HUES6 (cell line): ENCODE results near the gene SEC31A.
A peak's percentile ranks its signal among the peaks of the same experiment; 100 is the strongest.

Source experiments
- H3K27ac ChIP-seq: 2 replicates; pipeline ENCODE4 v1.7.0; 2013; ENCODE audit warnings: low read depth, mild to moderate bottlenecking, low read length, inconsistent platforms
- H3K27me3 ChIP-seq: 2 replicates; pipeline ENCODE4 v1.6.1; 2013; ENCODE audit warnings: low read length; ENCODE audit not compliant: control insufficient read depth, insufficient read depth
- H3K36me3 ChIP-seq: 2 replicates; pipeline ENCODE4 v1.6.1; 2013; ENCODE audit warnings: low read length; ENCODE audit not compliant: control insufficient read depth, insufficient read depth
- H3K4me1 ChIP-seq: 2 replicates; pipeline ENCODE4 v1.6.1; 2013; ENCODE audit warnings: low read length; ENCODE audit not compliant: control insufficient read depth, insufficient read depth
- H3K4me3 ChIP-seq: 2 replicates; pipeline ENCODE4 v1.5.1; 2013; ENCODE audit warnings: low read depth, low read length
- H3K9ac ChIP-seq: one replicate; pipeline ENCODE4 v1.6.1; 2013; ENCODE audit warnings: mild to moderate bottlenecking, low read length
- H3K9me3 ChIP-seq: 2 replicates; pipeline ENCODE4 v1.6.1; 2013; ENCODE audit warnings: low read depth, low read length; ENCODE audit not compliant: control insufficient read depth, insufficient read depth

SEC31A gene

DNA sequence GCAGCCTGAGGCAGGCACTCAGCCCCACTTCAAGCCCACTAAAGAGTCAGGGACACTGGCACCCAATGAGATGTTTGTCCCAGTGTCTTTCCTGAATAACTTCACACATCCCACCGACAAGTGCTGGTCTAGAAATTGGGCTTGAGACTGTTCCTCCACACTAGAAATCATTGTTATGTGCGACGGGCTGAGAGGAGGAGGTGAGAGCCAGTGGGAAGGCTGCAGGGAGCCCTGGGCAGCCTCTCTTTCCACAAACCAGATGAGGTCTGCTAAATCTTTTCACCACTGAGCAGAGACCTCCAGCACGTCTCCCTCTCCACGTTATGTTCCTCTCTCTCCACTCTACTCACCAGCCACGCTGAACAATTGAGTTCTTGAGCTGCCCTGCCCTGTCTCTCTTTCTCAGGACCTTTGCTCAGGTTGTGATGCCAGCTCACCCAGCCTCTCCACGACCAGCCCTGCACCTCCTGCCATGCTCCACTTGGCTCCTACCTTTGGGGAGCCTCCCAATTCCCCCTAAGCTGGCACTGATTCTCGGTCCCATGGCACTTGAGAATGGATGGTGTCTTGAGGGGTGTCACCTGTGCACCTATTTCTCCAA is 100.8 kb downstream of the SEC31A start:
- peaks cover 15% of the 10 kb centered on the region for H3K4me1 ChIP-seq
- no peak overlapping the region for H3K9ac ChIP-seq
- H3K9me3 ChIP-seq, result no peaks in the 10 kb centered on the region
- no peaks in the 10 kb centered on the region for H3K36me3 ChIP-seq
- no peak overlapping the region for H3K27ac ChIP-seq
- peaks cover 99% of the 10 kb centered on the region for H3K27me3 ChIP-seq
- no peak overlapping the region for H3K4me3 ChIP-seq

DNA sequence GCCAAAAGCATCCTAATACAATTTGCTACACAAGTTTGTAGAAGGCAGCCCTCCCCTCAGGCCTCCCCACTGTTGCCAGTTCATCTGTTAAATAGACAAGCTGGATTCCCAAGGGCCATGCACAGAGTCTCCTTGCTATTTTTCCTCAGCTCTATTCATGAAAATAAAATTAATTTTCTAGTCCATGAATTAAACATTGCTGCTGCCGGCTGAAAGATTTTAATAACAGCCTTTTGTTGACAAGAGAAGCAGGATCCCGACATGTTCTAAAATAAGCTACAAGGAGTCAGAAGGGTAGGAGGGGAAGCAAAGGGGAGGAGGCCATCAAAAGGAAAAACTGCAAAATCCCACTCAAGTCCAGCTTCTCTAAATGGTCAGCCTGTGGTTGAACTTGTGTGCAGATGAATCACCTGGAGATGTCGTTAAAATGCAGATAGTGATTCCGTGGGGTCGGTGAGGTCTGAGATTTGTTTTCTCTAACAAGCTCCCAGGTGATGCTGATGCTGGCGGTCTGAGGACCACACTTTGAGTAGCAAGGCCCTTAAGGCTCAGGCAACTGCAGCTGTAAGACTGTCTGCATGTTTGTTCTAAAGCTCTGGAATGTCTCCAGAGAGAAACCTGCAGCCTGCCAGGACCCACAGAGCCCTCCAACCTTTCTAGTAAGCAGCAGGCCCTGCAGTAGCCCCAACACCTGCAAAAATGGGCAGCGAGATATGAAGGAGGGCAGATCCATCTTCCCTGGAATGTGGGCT is 101.8 kb downstream of the SEC31A start:
- Histone ChIP-seq H3K27ac (no peak overlapping the region), H3K9ac (no peak overlapping the region), H3K27me3 (peaks cover 100% of the 10 kb centered on the region), H3K9me3 (no peaks in the 10 kb centered on the region), H3K36me3 (no peaks in the 10 kb centered on the region), H3K4me1 (peaks cover 24% of the 10 kb centered on the region), H3K4me3 (no peak overlapping the region)

DNA sequence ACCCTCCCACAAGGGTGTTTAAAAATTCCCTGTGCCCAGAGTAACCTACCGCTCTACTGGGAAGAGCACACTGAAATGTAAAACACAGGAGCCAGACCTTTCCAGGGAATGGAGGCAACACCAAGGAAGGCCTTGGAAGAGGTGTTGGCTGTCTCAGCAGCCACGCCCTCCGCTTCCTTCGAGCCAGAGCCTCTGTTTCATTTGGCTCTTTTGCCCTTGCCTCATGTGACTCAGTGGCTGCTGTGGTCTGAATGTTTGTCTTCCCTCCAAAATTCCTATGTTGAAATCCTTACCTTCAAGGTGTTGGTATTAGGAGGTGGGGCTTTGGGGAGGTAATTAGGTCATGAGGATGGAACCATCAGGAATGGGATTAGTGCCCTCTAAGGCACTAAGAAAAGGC is 103.6 kb downstream of the SEC31A start:
- H3K9ac ChIP-seq, result no peak overlapping the region
- no peak overlapping the region for H3K27ac ChIP-seq
- H3K9me3 ChIP-seq, result no peaks in the 10 kb centered on the region
- no peaks in the 10 kb centered on the region for H3K36me3 ChIP-seq
- peaks cover 28% of the 10 kb centered on the region for H3K4me1 ChIP-seq
- no peak overlapping the region for H3K4me3 ChIP-seq
- H3K27me3 ChIP-seq, result peaks cover 98% of the 10 kb centered on the region

DNA sequence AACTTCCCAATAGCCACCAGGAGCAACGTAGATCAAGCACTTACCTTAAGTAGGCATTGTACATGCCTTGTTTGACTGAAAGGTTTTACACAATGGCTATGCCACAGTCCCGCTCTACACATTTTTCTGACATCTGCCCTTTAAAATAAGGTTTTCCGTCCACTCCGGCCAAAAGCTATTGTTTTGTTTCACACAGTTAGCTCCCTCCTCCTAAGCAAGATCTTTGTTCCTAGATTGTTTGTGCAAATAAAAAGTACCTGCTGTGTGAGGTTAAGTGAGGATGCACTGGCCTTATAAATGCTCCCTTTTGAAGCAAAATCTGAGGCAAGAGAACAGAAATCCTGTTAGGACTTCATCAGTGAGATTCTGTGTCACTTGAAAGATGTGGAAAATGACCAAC is 104.1 kb downstream of the SEC31A start:
- peaks cover 98% of the 10 kb centered on the region for H3K27me3 ChIP-seq
- no peak overlapping the region for H3K27ac ChIP-seq
- H3K9ac ChIP-seq, result no peak overlapping the region
- H3K36me3 ChIP-seq, result no peaks in the 10 kb centered on the region
- peaks cover 33% of the 10 kb centered on the region for H3K4me1 ChIP-seq
- no peaks in the 10 kb centered on the region for H3K9me3 ChIP-seq
- no peak overlapping the region for H3K4me3 ChIP-seq

DNA sequence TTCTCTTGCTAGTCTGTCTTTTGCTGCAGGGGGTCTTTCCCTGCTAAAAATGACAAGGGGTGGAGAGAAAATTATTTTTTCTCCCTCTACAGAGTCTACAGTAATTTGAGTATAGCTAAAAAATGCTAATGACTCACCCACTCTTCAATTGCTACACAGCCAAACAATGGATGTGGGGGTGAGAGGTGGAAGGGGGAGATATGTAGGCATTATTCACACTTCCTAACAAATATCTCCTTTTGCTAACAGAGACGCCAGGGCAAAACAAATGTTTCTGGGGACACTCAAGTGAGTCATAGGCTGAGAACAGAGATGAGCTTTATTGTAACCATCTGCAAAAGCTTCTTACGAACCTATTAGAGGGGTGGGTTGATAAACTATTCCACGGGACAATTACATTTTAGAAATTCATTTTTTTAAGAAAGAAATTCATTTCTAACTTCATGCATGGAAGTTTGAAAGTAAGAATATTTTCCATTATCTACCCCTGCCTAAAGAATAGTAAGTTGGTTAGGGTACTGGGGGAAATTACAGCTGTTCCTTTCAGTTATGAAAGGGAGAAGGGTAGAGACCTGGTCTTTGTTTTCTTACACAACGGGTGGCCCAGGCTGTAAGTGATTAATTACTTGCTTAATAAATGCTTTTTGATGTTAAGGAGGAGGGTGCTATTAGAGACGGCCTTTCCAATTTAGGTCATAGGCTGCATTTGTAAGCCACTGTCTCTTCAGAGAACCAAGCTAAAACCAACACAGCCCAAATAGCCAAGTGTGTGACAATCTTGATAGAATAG is 105.1 kb downstream of the SEC31A start:
- Histone ChIP-seq H3K4me3 (peak overlapping the region; percentile 38; the same call in 1 of the 2 replicates), H3K36me3 (no peaks in the 10 kb centered on the region), H3K9ac (peak overlapping the region; percentile 19), H3K27me3 (peaks cover 97% of the 10 kb centered on the region), H3K4me1 (peaks cover 39% of the 10 kb centered on the region), H3K9me3 (no peaks in the 10 kb centered on the region), H3K27ac (peak overlapping the region; percentile 28; the same call in 1 of the 2 replicates)

DNA sequence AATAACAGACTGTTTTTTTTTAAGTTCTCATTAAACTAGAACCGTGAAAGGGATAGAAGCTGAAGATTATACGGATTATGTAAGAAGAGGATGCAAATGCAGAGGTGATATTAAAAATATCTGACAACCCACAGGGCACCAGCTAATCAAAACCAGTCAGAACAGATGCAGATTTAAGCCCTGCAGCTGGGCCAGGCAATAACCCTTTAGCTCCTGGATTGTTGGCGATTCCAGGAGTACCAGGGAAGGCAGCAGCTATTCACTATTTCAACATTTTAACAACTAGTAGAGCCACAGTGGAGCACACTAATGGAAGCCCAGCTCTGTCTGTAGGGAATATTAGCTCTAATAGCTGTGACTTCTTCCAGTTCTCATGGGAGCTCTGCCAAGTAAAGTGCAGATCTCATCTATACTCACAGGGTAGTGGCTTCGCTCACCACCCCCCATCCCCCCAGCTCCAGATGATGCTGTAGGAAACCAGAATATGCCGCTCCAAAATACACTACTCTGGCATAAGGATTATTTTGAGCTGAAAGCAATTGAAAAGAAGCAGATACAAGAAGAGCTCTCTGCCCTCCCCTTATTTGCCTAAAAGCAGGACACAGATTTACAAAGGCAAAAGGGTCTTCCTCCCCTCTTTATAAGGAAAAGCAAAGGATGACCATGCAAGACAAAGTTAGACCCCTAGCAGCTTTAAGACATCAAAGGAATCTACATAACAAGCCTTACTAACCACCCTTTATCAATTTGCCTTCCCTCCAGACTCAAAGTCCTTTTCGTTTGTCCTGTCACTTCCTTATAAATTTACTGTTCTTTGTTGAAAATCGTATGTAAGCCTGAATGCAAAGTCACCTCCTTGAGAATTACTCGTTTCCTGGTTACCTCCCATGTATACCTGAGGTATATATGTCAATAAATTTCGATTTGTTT is 106.0 kb downstream of the SEC31A start:
- peak overlapping the region; percentile 19 for H3K9ac ChIP-seq
- peaks cover 39% of the 10 kb centered on the region for H3K4me1 ChIP-seq
- peak overlapping the region; percentile 28; the same call in 1 of the 2 replicates for H3K27ac ChIP-seq
- H3K9me3 ChIP-seq, result no peaks in the 10 kb centered on the region
- peak overlapping the region; percentile 38 for H3K4me3 ChIP-seq
- H3K36me3 ChIP-seq, result no peaks in the 10 kb centered on the region
- H3K27me3 ChIP-seq, result peaks cover 89% of the 10 kb centered on the region

DNA sequence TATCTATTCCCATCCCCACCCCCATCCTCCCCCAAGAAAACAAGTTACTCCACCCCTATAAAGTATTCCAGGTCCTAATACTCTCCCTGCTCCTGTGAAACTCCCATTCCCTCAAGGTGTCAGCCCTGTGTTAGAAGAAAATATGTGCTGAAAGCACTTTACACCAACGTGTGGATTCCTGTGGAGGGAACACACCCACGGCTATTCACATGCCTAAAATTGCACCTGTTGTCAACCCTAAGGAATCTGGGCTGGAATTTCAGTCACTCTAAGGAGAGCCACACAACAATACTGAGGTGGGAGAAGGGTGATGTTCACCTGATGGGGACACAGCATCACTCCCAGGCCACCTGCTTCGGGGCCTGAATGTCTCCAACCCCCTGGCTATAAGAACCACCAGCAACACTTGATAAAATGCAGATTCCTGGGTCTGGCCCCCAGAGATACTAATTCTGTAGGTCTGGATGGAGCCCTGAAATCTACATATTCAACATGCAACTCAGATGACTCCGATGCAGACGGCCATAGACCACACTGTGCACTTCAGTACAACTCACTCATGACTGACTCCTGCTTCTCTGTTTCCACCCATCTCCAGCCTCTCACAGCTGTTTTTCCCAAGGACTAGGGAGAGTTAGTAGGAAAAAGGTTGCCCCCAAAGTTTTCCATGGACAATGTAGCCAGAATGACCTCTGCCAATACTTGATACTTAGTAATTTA is 108.2 kb downstream of the SEC31A start:
- peaks cover 67% of the 10 kb centered on the region for H3K27me3 ChIP-seq
- H3K4me1 ChIP-seq, result peaks cover 39% of the 10 kb centered on the region
- H3K27ac ChIP-seq, result no peak overlapping the region
- no peak overlapping the region for H3K4me3 ChIP-seq
- H3K9me3 ChIP-seq, result no peaks in the 10 kb centered on the region; the same call in 1 of the 2 replicates
- no peak overlapping the region for H3K9ac ChIP-seq
- no peaks in the 10 kb centered on the region for H3K36me3 ChIP-seq

DNA sequence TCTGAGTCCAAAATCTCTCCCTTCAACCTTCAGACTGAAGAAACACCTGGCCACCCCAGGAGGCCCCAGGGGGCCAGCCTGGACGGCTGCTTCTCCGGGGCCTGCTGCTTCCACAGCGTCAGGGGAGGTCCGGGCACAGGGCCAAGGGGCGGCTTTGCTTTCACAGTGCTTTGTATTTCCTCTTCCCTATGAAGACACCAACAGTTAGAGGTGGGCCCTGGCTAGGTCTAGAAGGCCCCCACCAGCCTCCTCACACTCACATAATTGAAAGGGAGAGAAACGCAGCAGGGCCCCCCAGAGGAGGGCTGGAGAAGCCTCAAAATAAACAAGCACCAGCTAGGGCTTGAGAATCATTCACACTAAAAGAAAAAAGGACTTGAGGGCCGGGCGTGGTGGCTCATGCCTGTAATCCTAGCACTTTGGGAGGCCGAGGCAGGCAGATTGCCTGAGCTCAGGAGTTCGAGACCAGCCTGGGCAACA is 110.2 kb downstream of the SEC31A start:
- H3K9ac ChIP-seq, result no peak overlapping the region
- H3K9me3 ChIP-seq, result no peaks in the 10 kb centered on the region; the same call in 1 of the 2 replicates
- H3K4me3 ChIP-seq, result no peak overlapping the region
- H3K27me3 ChIP-seq, result peaks cover 53% of the 10 kb centered on the region
- no peak overlapping the region for H3K27ac ChIP-seq
- H3K4me1 ChIP-seq, result peaks cover 30% of the 10 kb centered on the region
- H3K36me3 ChIP-seq, result no peaks in the 10 kb centered on the region

DNA sequence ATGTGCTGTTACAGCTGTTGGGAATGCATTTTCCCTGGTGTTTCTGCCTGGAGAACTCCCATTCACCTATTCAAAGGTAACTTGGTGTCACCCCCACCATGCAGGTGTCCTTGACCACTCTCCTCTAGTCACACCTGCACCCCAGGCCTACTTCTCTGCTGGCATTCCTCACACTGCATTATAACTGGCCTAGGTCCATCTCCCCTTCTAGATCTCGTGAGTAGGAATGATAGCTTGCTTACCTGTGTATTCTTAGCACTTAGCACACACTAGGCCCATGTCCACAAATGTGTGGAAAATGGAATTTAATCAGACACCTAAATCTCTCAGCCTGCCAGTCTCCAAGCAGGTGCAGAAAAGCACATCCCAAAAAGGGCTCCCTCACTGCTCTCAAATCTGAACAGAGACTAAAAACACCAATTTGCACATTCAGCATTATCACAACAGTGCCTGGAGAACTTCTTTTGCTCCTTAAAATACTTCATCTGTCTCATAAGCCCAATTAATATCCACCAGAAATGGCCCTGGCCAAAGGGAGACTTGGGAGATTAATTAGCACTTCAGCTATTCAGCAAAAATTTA is 110.7 kb downstream of the SEC31A start:
- H3K27ac ChIP-seq, result no peak overlapping the region
- no peaks in the 10 kb centered on the region for H3K36me3 ChIP-seq
- no peak overlapping the region for H3K4me3 ChIP-seq
- peaks cover 24% of the 10 kb centered on the region for H3K4me1 ChIP-seq
- H3K9me3 ChIP-seq, result no peaks in the 10 kb centered on the region; the same call in 1 of the 2 replicates
- H3K27me3 ChIP-seq, result peaks cover 51% of the 10 kb centered on the region
- no peak overlapping the region for H3K9ac ChIP-seq
